ENCODE results near the gene ZNF678. TPM values are rescaled to one million over a fixed set of nuclear protein-coding genes. Genes with fewer than 3 reads are reported as not detected.

The ZNF678 gene
- total and polyA plus RNA-seq, 7 donors, result 1.2 to 5.0 (median 3.0) TPM

- intact Hi-C loops (cut with DNase I), result no loop called here
- TF ChIP-seq CTCF (IDR thresholded peaks at IDR 0.05), result no peak
Observed at GRCh38 chr1:227561241-227561907, 2.0 kb upstream of the ZNF678 start.

GRCh38 chr1:227562037-227562436, 1.3 kb upstream of the ZNF678 start:
- no peak for ATAC-seq
- Histone ChIP-seq H3K4me3 (no peak overlapping the region), H3K27ac (no peak overlapping the region), H3K4me1 (peaks cover 3% of the 10 kb centered on the region), H3K36me3 (ENCODE audit: insufficient read depth in 1 of 2, low read depth in 1 of 2) (no peaks in the 10 kb centered on the region), H3K9me3 (no peaks in the 10 kb centered on the region), H3K27me3 (ENCODE audit: insufficient read depth in 3 of 3, low read length in 2 of 3) (peaks cover 0 to 28% (median 14%) of the 10 kb centered on the region in 3 donors)
- no peak for TF ChIP-seq CTCF (IDR thresholded peaks at IDR 0.05)
- DNase-seq, result no peak
- intact Hi-C loops (cut with DNase I), result no loop called here
- WGBS, 3 donors, result 88 to 92% (median 88%) methylated on average over 6 of the region's 6 CpGs

More at GRCh38 chr1:227561241-227561907, 2.0 kb upstream of the ZNF678 start:
- peak overlapping the region; percentile 11 for H3K4me3 ChIP-seq
- WGBS, 3 donors, result 59 to 70% (median 60%) methylated on average over 43 of the region's 43 CpGs
- peaks cover 0 to 28% (median 14%) of the 10 kb centered on the region in 3 donors for H3K27me3 ChIP-seq (ENCODE audit: insufficient read depth in 3 of 3, low read length in 2 of 3)
- H3K4me1 ChIP-seq, result peaks cover 3% of the 10 kb centered on the region
- H3K9me3 ChIP-seq, result no peaks in the 10 kb centered on the region
- DNase-seq, result peak in 1 of 2 donors; percentile 39
- ATAC-seq, result no peak
- no peaks in the 10 kb centered on the region for H3K36me3 ChIP-seq (ENCODE audit: insufficient read depth in 1 of 2, low read depth in 1 of 2)
- no peak overlapping the region for H3K27ac ChIP-seq

- intact Hi-C loops (cut with DNase I), result no loop called here
- Histone ChIP-seq H3K4me1 (peaks cover 3% of the 10 kb centered on the region), H3K36me3 (ENCODE audit: insufficient read depth in 1 of 2, low read depth in 1 of 2) (no peaks in the 10 kb centered on the region), H3K27me3 (ENCODE audit: insufficient read depth in 3 of 3, low read length in 2 of 3) (peaks cover 0 to 28% (median 14%) of the 10 kb centered on the region in 3 donors), H3K9me3 (no peaks in the 10 kb centered on the region), H3K27ac (peak overlapping the region; percentile 80), H3K4me3 (peak overlapping the region; percentile 75)
- DNase-seq (peak in 1 of 2 donors; percentile 50), ATAC-seq (no peak)
- WGBS, 3 donors, result 83 to 92% (median 86%) methylated on average over 10 of the region's 10 CpGs
- TF ChIP-seq CTCF (IDR thresholded peaks at IDR 0.05), result no peak
Observed at GRCh38 chr1:227562933-227563323, 428 bp upstream of the ZNF678 start.

GRCh38 chr1:227567256-227567655, 3.9 kb downstream of the ZNF678 start:
- no peak for ATAC-seq
- WGBS, 3 donors, result 82 to 84% (median 83%) methylated on average over 4 of the region's 4 CpGs

More at GRCh38 chr1:227567256-227567655, 3.9 kb downstream of the ZNF678 start:
- no peaks in the 10 kb centered on the region for H3K9me3 ChIP-seq
- no peak overlapping the region for H3K4me3 ChIP-seq
- no peak for DNase-seq
- H3K27ac ChIP-seq, result no peak overlapping the region
- intact Hi-C loops (cut with DNase I), result no loop called here
- no peaks in the 10 kb centered on the region for H3K27me3 ChIP-seq (ENCODE audit: insufficient read depth in 3 of 3, low read length in 2 of 3)
- H3K4me1 ChIP-seq, result peaks cover 3% of the 10 kb centered on the region
- no peaks in the 10 kb centered on the region for H3K36me3 ChIP-seq (ENCODE audit: insufficient read depth in 1 of 2, low read depth in 1 of 2)
- no peak for TF ChIP-seq CTCF (IDR thresholded peaks at IDR 0.05)
